H1 (cell line): ENCODE measurements around the gene TNFRSF14. TPM values are rescaled to one million over a fixed set of nuclear protein-coding genes. Genes with fewer than 3 reads are reported as not detected.
A peak's percentile ranks its signal among the peaks of the same experiment; 100 is the strongest.

Experiments
- CTCF ChIA-PET: fragments of 300-600 bp; sonication (Branson Sonifier 250); formaldehyde crosslinking; loops from one replicate; lab custom pipeline; 2021; ENCODE audit not compliant: partially characterized antibody; lab: Charles Lee
- POLR2A ChIA-PET: fragments of 300-600 bp; sonication (Branson Sonifier 250); formaldehyde crosslinking; loops from one replicate; lab custom pipeline; 2021; ENCODE audit warnings: inconsistent platforms; ENCODE audit not compliant: partially characterized antibody; lab: Charles Lee
- DNase-seq, 2 experiments: peaks; one replicate each; pipeline versions ENCODE4 v3.0.0 to v3.0.0-alpha.2; 2010 to 2022; ENCODE audit warnings: low spot score in 2 of 2, low read depth in 1 of 2, mixed read lengths in 1 of 2
- FAIRE-seq: peaks from 2 replicates; lab custom pipeline; 2011; peaks lifted over from hg19 to GRCh38; lab: Jason Lieb, UNC
- H2AFZ ChIP-seq: 2 replicates; pipeline ENCODE4 v1.8.1; 2012; ENCODE audit warnings: low read length, inconsistent platforms
- H2AK5ac ChIP-seq: 2 replicates; pipeline ENCODE4 v1.6.1; 2013; ENCODE audit warnings: low read depth, low read length
- H2BK120ac ChIP-seq: replicated peaks from 2 replicates; pipeline ENCODE3; 2013; ENCODE audit warnings: low read depth, low read length, inconsistent platforms
- H2BK12ac ChIP-seq: 2 replicates; pipeline ENCODE4 v1.6.1; 2013; ENCODE audit warnings: low read depth, low read length
- H2BK15ac ChIP-seq: 2 replicates; pipeline ENCODE4 v1.6.1; 2013; ENCODE audit warnings: low read length
- H2BK20ac ChIP-seq: 2 replicates; pipeline ENCODE4 v1.6.1; 2013; ENCODE audit warnings: low read length
- H2BK5ac ChIP-seq: 2 replicates; pipeline ENCODE4 v1.6.1; 2013; ENCODE audit warnings: low read depth, low read length
- H3K14ac ChIP-seq: 2 replicates; pipeline ENCODE4 v1.6.1; 2013; ENCODE audit warnings: inconsistent platforms; ENCODE audit not compliant: insufficient read length
- H3K18ac ChIP-seq: 2 replicates; pipeline ENCODE4 v1.6.1; 2013; ENCODE audit warnings: low read length; ENCODE audit errors: extremely low read depth
- H3K23ac ChIP-seq: 2 replicates; pipeline ENCODE4 v1.6.1; 2013; ENCODE audit warnings: inconsistent platforms; ENCODE audit not compliant: insufficient read length
- H3K23me2 ChIP-seq: 2 replicates; pipeline ENCODE4 v1.6.1; 2013; ENCODE audit warnings: low read depth, low read length
- H3K27ac ChIP-seq: 2 replicates; pipeline ENCODE4 v1.6.1; 2011; ENCODE audit warnings: low read depth, low read length, inconsistent platforms
- H3K27me3 ChIP-seq, 4 experiments: replicated peaks in 1 of 4; 1 replicate in 1 of 4; 2 replicates in 3 of 4; pipeline versions ENCODE4 v1.6.1 to v1.8.1; 2011 to 2013; ENCODE audit warnings: low read length in 3 of 4, mild to moderate bottlenecking in 3 of 4, inconsistent platforms in 2 of 4, mixed read lengths in 2 of 4, moderate library complexity in 1 of 4; ENCODE audit not compliant: control insufficient read depth in 3 of 4, insufficient read depth in 3 of 4; ENCODE audit errors: extremely low read depth in 1 of 4
- H3K36me3 ChIP-seq, 4 experiments: 2 replicates each; pipeline versions ENCODE4 v1.6.1 to v1.8.1; 2011 to 2013; ENCODE audit warnings: mild to moderate bottlenecking in 4 of 4, low read length in 3 of 4, moderate library complexity in 2 of 4, control low read depth in 1 of 4, inconsistent platforms in 1 of 4; ENCODE audit not compliant: insufficient read depth in 4 of 4, control insufficient read depth in 2 of 4
- H3K4ac ChIP-seq: replicated peaks from 2 replicates; pipeline ENCODE3; 2013; ENCODE audit warnings: low read length, low read depth, mixed read lengths, inconsistent platforms; ENCODE audit not compliant: insufficient read length
- H3K4me1 ChIP-seq, 4 experiments: replicated peaks in 1 of 4; 1 replicate in 1 of 4; 2 replicates in 3 of 4; pipeline versions ENCODE4 v1.6.1 to v1.8.1; 2011 to 2013; ENCODE audit warnings: low read length in 3 of 4, inconsistent platforms in 2 of 4, mixed read lengths in 1 of 4; ENCODE audit not compliant: insufficient read depth in 4 of 4, control insufficient read depth in 3 of 4
- H3K4me2 ChIP-seq, 2 experiments: 2 replicates each; pipeline versions ENCODE4 v1.6.1 to v1.8.1; 2011 to 2013; ENCODE audit warnings: low read depth in 2 of 2, low read length in 2 of 2, control low read depth in 1 of 2, inconsistent platforms in 1 of 2, mild to moderate bottlenecking in 1 of 2; ENCODE audit not compliant: insufficient read depth in 1 of 2
- H3K4me3 ChIP-seq, 4 experiments: fragments of 200-600, 300-600 bp in 1 of 4; sonication (generic), shearing (Covaris generic), sonication (Bioruptor Twin) in 1 of 4; 2 replicates each; pipeline versions ENCODE4 v1.5.1 to v1.8.1; 2011 to 2016; ENCODE audit warnings: low read length in 4 of 4, low read depth in 3 of 4, control low read depth in 2 of 4, inconsistent platforms in 2 of 4, mild to moderate bottlenecking in 2 of 4, mixed read lengths in 1 of 4, moderate library complexity in 1 of 4; ENCODE audit not compliant: insufficient read depth in 2 of 4; ENCODE audit errors: extremely low read depth in 1 of 4
- H3K56ac ChIP-seq: replicated peaks from 2 replicates; pipeline ENCODE3; 2013; ENCODE audit warnings: low read depth, mild to moderate bottlenecking, mixed read lengths, low read length, inconsistent platforms; ENCODE audit not compliant: insufficient read length
- H3K79me1 ChIP-seq: 2 replicates; pipeline ENCODE4 v1.6.1; 2013; ENCODE audit warnings: low read depth, low read length, control low read depth
- H3K79me2 ChIP-seq, 2 experiments: 2 replicates each; pipeline versions ENCODE4 v1.6.1 to v1.8.1; 2012 to 2013; ENCODE audit warnings: low read length in 2 of 2, mild to moderate bottlenecking in 2 of 2, inconsistent platforms in 1 of 2; ENCODE audit not compliant: insufficient read depth in 2 of 2, control insufficient read depth in 1 of 2
- H3K9ac ChIP-seq, 4 experiments: replicated peaks in 1 of 4; 1 replicate in 1 of 4; 2 replicates in 3 of 4; pipeline versions ENCODE4 v1.6.1 to v1.8.1; 2011 to 2013; ENCODE audit warnings: low read depth in 3 of 4, low read length in 3 of 4, control low read depth in 2 of 4, mild to moderate bottlenecking in 2 of 4, moderate library complexity in 2 of 4, inconsistent platforms in 1 of 4; ENCODE audit errors: extremely low read depth in 1 of 4
- H3K9me3 ChIP-seq, 2 experiments: 2 replicates each; pipeline versions ENCODE4 v1.6.1 to v1.8.1; 2012 to 2013; ENCODE audit warnings: mild to moderate bottlenecking in 2 of 2, moderate library complexity in 2 of 2, control low read depth in 1 of 2, inconsistent platforms in 1 of 2, low read depth in 1 of 2, low read length in 1 of 2, mixed read lengths in 1 of 2; ENCODE audit not compliant: insufficient read depth in 2 of 2
- H4K20me1 ChIP-seq, 2 experiments: replicated peaks in 1 of 2; 2 replicates each; pipeline versions ENCODE3 to v1.8.1; 2011 to 2013; ENCODE audit warnings: inconsistent platforms in 2 of 2, low read length in 2 of 2, mild to moderate bottlenecking in 1 of 2; ENCODE audit not compliant: insufficient read depth in 2 of 2, control insufficient read depth in 1 of 2
- H4K5ac ChIP-seq: 2 replicates; pipeline ENCODE4 v1.6.1; 2013; ENCODE audit warnings: low read length, low read depth, mixed read lengths, inconsistent platforms; ENCODE audit not compliant: insufficient read length
- H4K8ac ChIP-seq: 2 replicates; pipeline ENCODE4 v1.8.0; 2013; ENCODE audit warnings: mild to moderate bottlenecking, moderate library complexity, low read length, inconsistent platforms; ENCODE audit not compliant: insufficient read depth; ENCODE audit errors: extremely low read depth
- H4K91ac ChIP-seq: replicated peaks from 2 replicates; pipeline ENCODE3; 2013; ENCODE audit warnings: low read length, mixed read lengths, inconsistent platforms; ENCODE audit not compliant: insufficient read length
- ASH2L ChIP-seq: fragments of 200-600, 300-600 bp; sonication (generic); IDR thresholded peaks from one replicate; pipeline ENCODE4 v1.7.1; 2017; ENCODE audit warnings: low read length
- ATF3 ChIP-seq: IDR thresholded peaks from 2 replicates; pipeline ENCODE4 v1.6.1; 2011; ENCODE audit warnings: low read depth, mild to moderate bottlenecking, low read length; ENCODE audit not compliant: insufficient read depth
- E2F6 ChIP-seq: IDR thresholded peaks from 2 replicates; pipeline ENCODE4 v1.6.1; 2012; ENCODE audit warnings: inconsistent platforms
- MAFK ChIP-seq: IDR thresholded peaks from 2 replicates; pipeline ENCODE4 v1.6.1; 2012; ENCODE audit warnings: low read depth, mild to moderate bottlenecking, improper control_type of control experiment, low read length
- SIN3A ChIP-seq, 2 experiments: IDR thresholded peaks in 1 of 2; conservative IDR thresholded peaks in 1 of 2; 2 replicates each; pipeline ENCODE4 v1.6.1; 2011 to 2012; ENCODE audit warnings: low read length in 2 of 2, improper control_type of control experiment in 1 of 2, low read depth in 1 of 2, mild to moderate bottlenecking in 1 of 2
- SP4 ChIP-seq: IDR thresholded peaks from 2 replicates; pipeline ENCODE4 v1.6.1; 2012; ENCODE audit warnings: low read length, inconsistent platforms
- TBP ChIP-seq: IDR thresholded peaks from 2 replicates; pipeline ENCODE4 v1.6.1; 2011; ENCODE audit warnings: low read depth, low read length, improper control_type of control experiment
- USF2 ChIP-seq: IDR thresholded peaks from 2 replicates; pipeline ENCODE4 v1.6.1; 2011; ENCODE audit warnings: low read length, improper control_type of control experiment
- WGBS, 2 experiments: shearing (Covaris generic) in 1 of 2; methylation state at CpG; one replicate each; pipeline versions ENCODE4 v1.1.6 to v1.1.7; 2013 to 2015; ENCODE audit warnings: low lambda C conversion rate in 2 of 2, mixed read lengths in 2 of 2, inconsistent platforms in 1 of 2, low coverage in 1 of 2, missing lambda C conversion rate in 1 of 2; ENCODE audit not compliant: insufficient replicate concordance in 2 of 2, insufficient coverage in 1 of 2, insufficient read length in 1 of 2; ENCODE audit errors: extremely low coverage in 1 of 2, missing lambda C conversion rate in 1 of 2; 5-methylcytosine and 5-hydroxymethylcytosine counted together
- polyA plus RNA-seq, 7 experiments: library from polyadenylated mRNA; depleted of rRNA in 3 of 7; stranded (reverse) in 5 of 7; unstranded in 2 of 7; fragments of >200 nt in 5 of 7; fragments of 200-250 nt in 2 of 7; gene quantifications; 1 replicate in 5 of 7; 2 replicates in 1 of 7; 4 replicates in 1 of 7; pipeline versions ENCODE4 v1.2.1 to v1.2.3, GENCODE V29; 2011 to 2013; ENCODE audit warnings: missing spikeins in 2 of 7, mixed read lengths in 2 of 7
- total RNA-seq: library from RNA; stranded (reverse); fragmentation: NEBNext Ultra II Directional; extraction: Animal tissue kit (Norgen Biotek cat#: 25700); gene quantifications from 2 replicates; pipeline ENCODE4 v1.2.1, GENCODE V29; 2021

TNFRSF14 gene
- total and polyA plus RNA-seq, 2 of the 8 experiments (the other 6 are each of a cell fraction or from before 2014, with no cell fraction given), result 0.36 to 0.50 TPM

GRCh38 chr1:2544093-2544874, 11.9 kb upstream of the TNFRSF14 start:
- Histone ChIP-seq H2AK5ac (peak overlapping the region; percentile 89; the same call in 1 of the 2 replicates), H4K5ac (no peak overlapping the region), H2BK15ac (peak overlapping the region; percentile 81; the same call in 1 of the 2 replicates), H3K79me2 (no peaks in the 10 kb centered on the region), H3K79me1 (no peaks in the 10 kb centered on the region), H2BK120ac (no peak overlapping the region), H4K8ac (peak overlapping the region; percentile 86; the same call in 1 of the 2 replicates), H3K14ac (no peak overlapping the region), H2AFZ (no peak overlapping the region), H3K23me2 (peaks cover 10% of the 10 kb centered on the region; the same call in 1 of the 2 replicates), H2BK20ac (peak overlapping the region; percentile 13; the same call in 1 of the 2 replicates), H3K36me3 (no peaks in the 10 kb centered on the region), H3K9me3 (no peaks in the 10 kb centered on the region), H3K27ac (no peak overlapping the region), H3K56ac (no peak overlapping the region), H3K4me1 (peaks cover 0 to 33% (median 30%) of the 10 kb centered on the region in 4 experiments; a peak in 6 of 7 replicates), H3K4me2 (peak overlapping the region; percentile 13 to 40; a peak in 2 of 4 replicates), H4K91ac (peak overlapping the region; percentile 93), H2BK12ac (peak overlapping the region; percentile 84; the same call in 1 of the 2 replicates), H3K4ac (peak overlapping the region; percentile 78), H3K18ac (peak overlapping the region; percentile 51), H3K27me3 (peaks cover 0 to 21% (median 13%) of the 10 kb centered on the region in 4 experiments; a peak in 5 of 7 replicates), H3K9ac (no peak overlapping the region), H3K4me3 (no peak overlapping the region), H2BK5ac (no peak overlapping the region; the same call in 1 of the 2 replicates), H4K20me1 (no peaks in the 10 kb centered on the region), H3K23ac (no peak overlapping the region)
- ChIA-PET CTCF (interaction anchor here (0.6 to 3.3 kb wide), 6 partner anchors 10 to 228 kb away, joined by 3 to 16 read pairs (median 3); no protein-coding TSS in a partner anchor), POLR2A (interaction anchor here (1.4 to 1.5 kb wide), 3 partner anchors 9 to 97 kb away, joined by 3 to 6 read pairs (median 4); partner anchors contain the start of gene PANK4)
- WGBS, 2 experiments, result 87% methylated on average over 23 of the region's 26 CpGs; no CpG with 5 or more reads in 1 of the 2 experiments
- FAIRE-seq (no peak), DNase-seq (no peak)
- TF ChIP-seq ATF3, result no peak
- TF ChIP-seq ASH2L, result no peak
- TF ChIP-seq E2F6, result no peak
- TF ChIP-seq SP4, result no peak
- no peak for TF ChIP-seq MAFK
- no peak for TF ChIP-seq TBP
- no peak for TF ChIP-seq SIN3A (conservative IDR thresholded peaks at IDR 0.05 in 1 of 2, IDR thresholded peaks at IDR 0.05 in 1 of 2; ENCODE audit: low read depth in 1 of 2, low read length in 2 of 2)
- no peak for TF ChIP-seq USF2
